ENCODE results near the gene GPR68. TPM values are rescaled to one million over a fixed set of nuclear protein-coding genes. Genes with fewer than 3 reads are reported as not detected.
"Not testable (repeated sequence)": the region's sequence is repeated elsewhere in the genome, so short reads cannot be mapped to it uniquely, and the experiment has no call there.

GPR68 gene
- total RNA-seq, 2 donors from 2014 or later: 36.8 to 44.8 TPM

DNA sequence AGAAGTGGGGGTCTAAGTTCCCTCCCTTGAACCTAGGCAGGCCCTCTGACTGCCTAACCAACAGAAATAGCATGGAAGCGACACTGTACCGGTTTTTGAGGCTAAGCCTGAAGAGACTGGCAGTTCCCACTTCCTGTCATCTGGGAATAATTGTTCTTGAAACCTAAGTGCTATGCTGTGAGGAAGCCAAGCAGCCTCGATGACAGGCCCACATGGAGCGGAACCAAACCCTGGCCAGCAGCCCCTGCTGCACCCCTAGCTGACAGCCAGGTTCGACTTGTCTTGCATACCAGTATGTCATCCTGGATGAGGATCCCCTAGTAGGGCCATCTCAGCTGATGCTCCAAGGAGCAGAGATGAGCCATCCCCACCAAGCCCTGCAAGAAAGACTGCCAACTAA lies 6.4 kb upstream of the GPR68 start:
- no peak for ATAC-seq (replicated peaks)
- Mint-ChIP-seq H3K4me3 (peak overlapping the region; percentile 77), H3K4me1 (peaks cover 59% of the 10 kb centered on the region), H3K36me3 (ENCODE audit: low read depth) (peaks cover 68% of the 10 kb centered on the region), H3K9me3 (peaks cover 6% of the 10 kb centered on the region), H3K27me3 (no peaks in the 10 kb centered on the region), H3K27ac (peak overlapping the region; percentile 90)

DNA sequence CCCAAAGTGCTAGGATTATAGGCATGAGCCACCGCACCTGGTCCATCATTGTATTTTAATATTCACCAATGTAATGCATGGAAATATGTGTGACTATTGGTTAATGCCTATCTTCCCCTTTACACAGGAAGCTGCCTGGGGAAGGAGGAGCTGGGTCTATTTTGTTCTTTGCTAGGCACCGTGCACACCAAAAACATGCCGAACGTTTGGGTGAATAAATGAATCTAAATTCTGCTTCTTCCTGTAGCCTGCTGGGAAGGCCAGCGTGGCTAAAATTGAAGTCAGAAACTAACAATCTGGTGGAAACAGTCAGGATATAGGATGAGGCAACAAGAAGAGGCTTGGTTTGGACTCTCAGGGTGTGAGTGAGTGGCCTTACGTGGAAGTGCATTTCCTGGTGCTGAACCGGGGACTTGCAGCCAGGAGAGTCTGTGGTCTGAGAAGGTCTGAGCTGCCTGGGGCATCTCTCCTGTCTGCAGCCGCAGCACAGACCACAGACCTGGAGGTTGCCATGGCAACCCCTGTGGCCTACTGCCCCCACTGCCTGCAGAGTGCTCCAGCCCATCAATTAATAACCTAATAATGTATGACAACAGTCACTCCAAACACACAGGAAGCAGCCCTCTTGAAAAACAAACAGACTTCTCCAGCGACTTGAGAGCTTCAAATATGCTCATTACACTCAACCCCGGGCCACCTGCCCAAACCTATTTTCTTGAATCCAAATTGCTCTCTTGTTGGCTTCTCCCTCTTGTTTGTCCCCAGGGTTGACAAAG lies 5.5 kb upstream of the GPR68 start:
- no peaks in the 10 kb centered on the region for H3K27me3 Mint-ChIP-seq
- peaks cover 57% of the 10 kb centered on the region for H3K4me1 Mint-ChIP-seq
- peak; percentile 20 for ATAC-seq (replicated peaks)
- H3K27ac Mint-ChIP-seq: peak overlapping the region; percentile 90
- H3K36me3 Mint-ChIP-seq (ENCODE audit: low read depth): peaks cover 77% of the 10 kb centered on the region
- peaks cover 6% of the 10 kb centered on the region for H3K9me3 Mint-ChIP-seq
- peak overlapping the region; percentile 77 for H3K4me3 Mint-ChIP-seq

DNA sequence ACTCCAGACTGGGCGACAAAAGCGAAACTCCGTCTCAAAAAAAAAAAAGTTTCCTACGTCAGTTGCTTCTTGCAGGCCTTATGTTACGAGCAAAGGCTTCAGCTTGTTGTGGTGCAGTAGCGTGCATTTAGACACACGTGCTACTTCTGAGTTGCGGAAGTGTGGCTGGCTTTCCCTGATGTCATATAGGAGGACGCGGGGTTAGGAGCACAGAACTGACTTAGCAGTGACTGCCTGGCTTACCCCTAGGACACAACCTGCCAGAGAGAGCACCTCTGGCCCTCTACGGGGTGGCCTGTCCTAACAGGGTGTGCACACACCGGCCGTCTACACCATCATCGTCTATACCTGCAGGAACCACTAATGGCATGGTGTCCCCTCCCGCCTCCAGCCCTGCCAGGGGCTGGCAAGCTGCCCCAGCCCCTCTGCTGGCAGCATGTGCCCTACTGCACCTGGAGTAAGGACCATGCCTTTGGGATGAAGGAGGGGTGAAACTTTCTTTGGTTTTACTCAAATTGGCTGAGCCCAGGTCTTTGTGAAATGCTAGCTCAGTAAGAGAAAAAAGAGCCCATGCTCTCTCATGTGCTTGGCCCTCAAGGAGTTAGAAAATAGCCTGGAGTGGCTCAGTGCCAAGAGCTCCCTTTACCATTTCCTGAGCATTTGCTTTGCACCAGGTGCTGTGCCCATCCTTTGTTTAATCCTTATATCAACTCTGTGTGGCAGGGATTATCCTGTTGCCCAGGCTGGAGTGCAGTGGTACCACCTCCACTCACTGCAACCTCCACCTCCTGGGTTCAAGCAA lies 1.7 kb upstream of the GPR68 start:
- H3K4me3 Mint-ChIP-seq: peak overlapping the region; percentile 92
- H3K4me1 Mint-ChIP-seq: peaks cover 42% of the 10 kb centered on the region
- ATAC-seq (replicated peaks): peak; percentile 54
- peaks cover 99% of the 10 kb centered on the region for H3K36me3 Mint-ChIP-seq (ENCODE audit: low read depth)
- H3K9me3 Mint-ChIP-seq: peaks cover 10% of the 10 kb centered on the region
- peak overlapping the region; percentile 90 for H3K27ac Mint-ChIP-seq
- H3K27me3 Mint-ChIP-seq: no peaks in the 10 kb centered on the region

DNA sequence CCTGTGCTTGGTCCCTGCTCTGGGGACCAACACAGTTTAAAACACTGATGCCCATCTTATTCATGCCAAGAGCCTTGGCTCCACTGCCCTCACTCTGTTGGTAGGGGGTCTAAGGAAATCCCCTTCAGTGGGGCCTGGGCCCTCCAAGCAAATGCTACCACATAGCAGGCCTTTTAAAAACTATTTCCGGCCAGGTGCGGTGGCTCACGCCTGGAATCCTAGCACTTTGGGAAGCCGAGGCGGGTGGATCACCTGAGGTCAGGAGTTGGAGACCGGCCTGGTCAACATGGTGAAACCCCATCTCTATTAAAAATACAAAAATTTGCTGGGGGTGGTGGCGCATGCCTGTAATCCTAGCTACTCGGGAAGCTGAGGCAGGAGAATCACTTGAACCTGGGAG lies 1.1 kb upstream of the GPR68 start:
- Mint-ChIP-seq H3K9me3 (peaks cover 10% of the 10 kb centered on the region), H3K4me1 (peaks cover 39% of the 10 kb centered on the region), H3K4me3 (peak overlapping the region; percentile 92), H3K36me3 (ENCODE audit: low read depth) (peaks cover 99% of the 10 kb centered on the region), H3K27ac (peak overlapping the region; percentile 90)
- not testable (repeated sequence) for ATAC-seq (replicated peaks); H3K27me3 Mint-ChIP-seq

DNA sequence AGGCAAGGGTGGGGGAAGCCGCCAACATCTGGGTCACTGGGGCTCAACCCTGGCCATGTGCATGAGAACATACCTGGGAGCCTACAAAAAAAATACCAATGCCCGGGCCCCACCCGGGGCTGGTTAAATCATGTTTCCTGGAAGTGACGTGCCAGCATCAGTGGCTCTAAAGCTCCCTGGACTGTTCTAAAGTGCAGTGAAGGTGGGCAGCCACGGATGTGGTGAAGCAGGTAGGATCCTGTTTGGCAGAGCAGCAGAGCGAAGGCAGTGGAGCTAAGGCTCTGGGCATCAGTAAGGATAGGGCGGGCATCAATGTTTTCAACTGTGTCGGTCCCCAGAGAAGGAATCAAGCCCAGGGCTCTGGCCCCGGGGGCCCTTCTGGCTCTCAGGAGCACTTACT lies 525 bp upstream of the GPR68 start:
- peaks cover 10% of the 10 kb centered on the region for H3K9me3 Mint-ChIP-seq
- no peaks in the 10 kb centered on the region for H3K27me3 Mint-ChIP-seq
- peak overlapping the region; percentile 92 for H3K4me3 Mint-ChIP-seq
- peaks cover 99% of the 10 kb centered on the region for H3K36me3 Mint-ChIP-seq (ENCODE audit: low read depth)
- H3K27ac Mint-ChIP-seq: peak overlapping the region; percentile 90
- ATAC-seq (replicated peaks): peak; percentile 34
- peaks cover 37% of the 10 kb centered on the region for H3K4me1 Mint-ChIP-seq

DNA sequence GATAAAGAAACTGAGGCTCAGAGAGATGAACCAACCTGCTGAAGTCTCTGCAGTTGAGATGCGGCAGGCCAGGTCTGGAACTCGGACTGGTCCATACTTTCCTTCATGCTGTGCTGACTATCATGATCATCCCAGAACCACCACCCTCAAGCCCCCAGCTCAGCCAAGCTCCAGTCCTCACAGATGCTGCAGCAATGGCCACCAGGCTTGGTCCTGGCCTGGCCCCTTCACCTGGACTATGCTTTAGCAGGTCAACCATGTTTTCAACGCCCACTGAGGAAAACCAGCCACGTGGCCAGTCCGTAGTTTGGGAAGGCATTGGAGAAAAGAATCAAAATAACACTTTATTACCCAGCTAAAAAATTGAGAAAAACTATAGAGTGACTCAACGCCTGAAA lies 1.4 kb downstream of the GPR68 start:
- Mint-ChIP-seq H3K27ac (peak overlapping the region; percentile 90), H3K4me1 (peaks cover 43% of the 10 kb centered on the region), H3K27me3 (no peaks in the 10 kb centered on the region), H3K36me3 (ENCODE audit: low read depth) (peaks cover 100% of the 10 kb centered on the region), H3K9me3 (peaks cover 10% of the 10 kb centered on the region), H3K4me3 (peak overlapping the region; percentile 92)
- ATAC-seq (replicated peaks): no peak

DNA sequence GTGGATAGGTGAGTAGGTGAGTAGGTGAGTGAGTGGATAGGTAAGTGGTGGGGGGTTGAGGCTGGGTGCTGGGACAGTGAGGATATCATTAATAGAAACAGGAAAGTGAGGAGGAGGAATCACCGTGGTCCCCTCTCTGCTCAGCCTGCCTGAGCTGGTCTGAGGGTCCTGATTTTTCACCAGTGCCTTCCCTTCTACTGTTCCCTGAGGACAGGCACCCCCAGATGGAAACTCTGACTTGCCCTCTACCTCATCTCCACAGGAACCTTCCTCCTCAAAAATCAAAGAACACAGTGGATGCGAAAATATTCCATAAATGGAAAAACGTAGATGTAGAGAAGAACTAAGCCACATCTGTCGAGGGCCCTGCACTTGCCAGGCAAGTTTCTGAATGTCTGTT lies 1.9 kb downstream of the GPR68 start:
- Mint-ChIP-seq H3K36me3 (ENCODE audit: low read depth) (peaks cover 100% of the 10 kb centered on the region), H3K27me3 (no peaks in the 10 kb centered on the region)

DNA sequence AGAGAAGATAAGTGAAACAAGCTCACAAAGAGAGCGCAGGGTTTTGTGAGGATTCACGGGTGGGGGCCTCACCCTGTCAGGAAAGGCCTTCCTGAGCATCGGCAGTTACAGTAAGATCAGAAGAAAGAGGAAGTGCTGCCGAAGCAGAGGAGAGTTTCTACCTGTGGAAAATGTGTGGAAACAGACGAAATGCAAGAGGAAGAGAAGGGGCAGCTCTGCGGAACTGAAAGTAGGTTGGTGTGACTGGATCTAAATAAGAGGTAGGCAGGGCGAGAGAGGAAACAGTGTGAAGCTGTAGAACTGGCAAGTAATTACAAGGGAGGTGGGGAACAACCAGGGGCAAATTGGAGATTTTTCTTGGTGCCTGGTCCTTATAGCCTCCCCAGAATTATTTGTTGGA lies 2.6 kb downstream of the GPR68 start:
- Mint-ChIP-seq H3K36me3 (ENCODE audit: low read depth) (peaks cover 100% of the 10 kb centered on the region), H3K27ac (peak overlapping the region; percentile 90), H3K27me3 (no peaks in the 10 kb centered on the region), H3K9me3 (peaks cover 5% of the 10 kb centered on the region), H3K4me3 (peak overlapping the region; percentile 92), H3K4me1 (peaks cover 38% of the 10 kb centered on the region)
- no peak for ATAC-seq (replicated peaks)

More for the DNA sequence above, 1.9 kb downstream of the GPR68 start:
- Mint-ChIP-seq H3K4me1 (peaks cover 44% of the 10 kb centered on the region), H3K27ac (peak overlapping the region; percentile 90), H3K9me3 (peaks cover 10% of the 10 kb centered on the region), H3K4me3 (peak overlapping the region; percentile 92)
- no peak for ATAC-seq (replicated peaks)

DNA sequence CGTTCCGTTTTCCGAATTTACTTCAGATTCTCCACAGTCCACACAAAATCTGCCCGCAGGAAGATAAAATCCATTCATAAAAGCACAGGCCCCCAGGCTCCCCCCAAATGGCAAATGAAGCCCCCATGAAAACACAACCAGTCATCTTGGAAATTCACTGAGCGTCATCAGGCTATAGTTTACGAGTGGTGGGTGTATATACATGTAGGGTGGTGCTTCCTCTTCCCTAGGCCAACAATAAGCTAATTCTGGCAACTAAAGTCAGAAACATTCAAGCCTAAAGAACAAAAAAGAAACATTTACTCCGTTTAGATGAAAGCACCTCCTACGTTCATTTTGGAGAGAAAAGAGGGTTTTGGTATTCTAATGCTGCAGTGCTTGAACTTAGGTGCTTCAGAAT lies 5.8 kb downstream of the GPR68 start:
- Mint-ChIP-seq H3K27ac (peak overlapping the region; percentile 83), H3K9me3 (peaks cover 5% of the 10 kb centered on the region), H3K36me3 (ENCODE audit: low read depth) (peaks cover 97% of the 10 kb centered on the region), H3K4me3 (peak overlapping the region; percentile 92), H3K27me3 (no peaks in the 10 kb centered on the region), H3K4me1 (peaks cover 40% of the 10 kb centered on the region)
- no peak for ATAC-seq (replicated peaks)

DNA sequence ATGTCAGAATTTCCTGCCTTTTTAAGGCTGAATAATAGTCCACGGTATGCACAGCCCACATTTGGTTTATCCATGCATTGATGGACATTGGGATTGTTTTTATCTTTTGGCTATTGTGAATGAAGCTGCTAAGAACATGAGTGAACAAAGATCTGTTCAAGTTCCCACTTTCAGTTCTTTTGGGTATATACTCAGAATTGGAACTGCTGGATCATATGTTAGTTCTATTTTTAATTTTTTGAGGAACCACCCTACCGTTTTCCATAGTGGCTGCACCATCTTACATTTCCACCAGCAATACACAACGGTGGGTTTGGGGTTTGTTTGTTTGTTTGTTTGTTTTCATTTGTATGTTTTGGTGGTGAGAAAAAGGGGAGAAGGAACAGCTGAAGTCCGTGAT lies 6.4 kb downstream of the GPR68 start:
- peak overlapping the region; percentile 92 for H3K4me3 Mint-ChIP-seq
- H3K27ac Mint-ChIP-seq: peak overlapping the region; percentile 83
- H3K9me3 Mint-ChIP-seq: peaks cover 5% of the 10 kb centered on the region
- H3K27me3 Mint-ChIP-seq: no peaks in the 10 kb centered on the region
- H3K4me1 Mint-ChIP-seq: peaks cover 40% of the 10 kb centered on the region
- H3K36me3 Mint-ChIP-seq (ENCODE audit: low read depth): peaks cover 91% of the 10 kb centered on the region
- ATAC-seq (replicated peaks): no peak

DNA sequence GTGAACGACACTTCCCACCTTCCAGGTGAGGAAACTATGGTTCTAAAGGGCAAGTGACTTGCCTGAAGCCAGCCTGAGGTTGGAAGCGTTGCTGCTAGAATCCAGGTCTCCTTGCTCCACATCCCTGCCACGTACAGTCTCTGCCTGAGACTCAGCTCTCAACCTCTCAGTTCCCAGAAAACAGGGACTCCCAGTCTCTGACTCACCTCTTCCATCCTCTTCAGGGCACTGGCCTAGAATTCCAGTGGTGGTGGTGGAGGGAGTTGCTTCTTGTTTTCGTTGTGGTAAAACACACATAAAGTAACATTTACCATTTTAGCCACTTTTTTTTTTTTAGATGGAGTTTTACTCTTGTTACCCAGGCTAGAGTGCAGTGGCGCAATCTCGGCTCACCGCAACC lies 7.3 kb downstream of the GPR68 start:
- Mint-ChIP-seq H3K9me3 (peaks cover 5% of the 10 kb centered on the region), H3K4me1 (peaks cover 45% of the 10 kb centered on the region), H3K27me3 (no peaks in the 10 kb centered on the region), H3K4me3 (no peak overlapping the region), H3K27ac (peak overlapping the region; percentile 83), H3K36me3 (ENCODE audit: low read depth) (peaks cover 88% of the 10 kb centered on the region)
- ATAC-seq (replicated peaks): no peak

DNA sequence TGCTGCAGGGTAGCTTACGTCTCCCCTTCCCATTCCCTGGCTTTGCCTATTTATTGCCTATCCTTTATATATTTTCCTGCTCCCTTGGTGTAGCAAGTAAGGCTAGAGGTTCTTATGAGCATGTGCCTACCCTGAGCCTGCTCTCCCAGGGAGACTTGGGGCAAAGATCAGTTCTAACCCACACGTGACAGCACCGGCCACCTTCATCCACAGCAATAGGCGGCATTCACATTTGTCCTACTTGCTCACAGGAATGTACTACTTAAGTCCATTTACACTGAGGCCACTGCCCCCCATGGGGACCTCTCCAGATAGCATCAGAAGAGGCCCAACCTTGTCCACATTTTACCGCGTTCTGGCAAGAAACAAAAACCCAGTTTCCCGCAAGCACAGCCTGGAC lies 8.7 kb downstream of the GPR68 start:
- peaks cover under 1% of the 10 kb centered on the region for H3K9me3 Mint-ChIP-seq
- peaks cover 85% of the 10 kb centered on the region for H3K36me3 Mint-ChIP-seq (ENCODE audit: low read depth)
- no peaks in the 10 kb centered on the region for H3K27me3 Mint-ChIP-seq
- peaks cover 47% of the 10 kb centered on the region for H3K4me1 Mint-ChIP-seq
- ATAC-seq (replicated peaks): no peak
- no peak overlapping the region for H3K27ac Mint-ChIP-seq
- no peak overlapping the region for H3K4me3 Mint-ChIP-seq

DNA sequence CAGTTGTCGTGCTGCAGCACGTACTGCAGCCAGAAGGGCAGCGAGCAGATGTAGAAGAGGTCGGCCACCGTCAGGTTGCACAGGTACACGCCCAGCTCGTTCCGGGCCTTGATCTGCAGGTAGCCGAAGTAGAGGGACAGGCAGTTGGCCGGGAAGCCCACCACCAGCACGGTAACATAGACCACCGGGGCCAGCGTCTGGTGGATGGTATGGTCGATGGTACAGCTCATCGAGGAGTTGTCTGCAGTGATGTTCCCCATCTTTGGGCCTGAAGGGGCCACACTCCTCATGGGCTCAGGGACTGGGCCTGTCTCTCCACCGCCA lies 9.8 kb downstream of the GPR68 start:
- H3K9me3 Mint-ChIP-seq: peaks cover 4% of the 10 kb centered on the region
- H3K27ac Mint-ChIP-seq: peak overlapping the region; percentile 10
- H3K4me1 Mint-ChIP-seq: peaks cover 48% of the 10 kb centered on the region
- H3K36me3 Mint-ChIP-seq (ENCODE audit: low read depth): peaks cover 84% of the 10 kb centered on the region
- H3K4me3 Mint-ChIP-seq: no peak overlapping the region
- no peaks in the 10 kb centered on the region for H3K27me3 Mint-ChIP-seq
- no peak for ATAC-seq (replicated peaks)

DNA sequence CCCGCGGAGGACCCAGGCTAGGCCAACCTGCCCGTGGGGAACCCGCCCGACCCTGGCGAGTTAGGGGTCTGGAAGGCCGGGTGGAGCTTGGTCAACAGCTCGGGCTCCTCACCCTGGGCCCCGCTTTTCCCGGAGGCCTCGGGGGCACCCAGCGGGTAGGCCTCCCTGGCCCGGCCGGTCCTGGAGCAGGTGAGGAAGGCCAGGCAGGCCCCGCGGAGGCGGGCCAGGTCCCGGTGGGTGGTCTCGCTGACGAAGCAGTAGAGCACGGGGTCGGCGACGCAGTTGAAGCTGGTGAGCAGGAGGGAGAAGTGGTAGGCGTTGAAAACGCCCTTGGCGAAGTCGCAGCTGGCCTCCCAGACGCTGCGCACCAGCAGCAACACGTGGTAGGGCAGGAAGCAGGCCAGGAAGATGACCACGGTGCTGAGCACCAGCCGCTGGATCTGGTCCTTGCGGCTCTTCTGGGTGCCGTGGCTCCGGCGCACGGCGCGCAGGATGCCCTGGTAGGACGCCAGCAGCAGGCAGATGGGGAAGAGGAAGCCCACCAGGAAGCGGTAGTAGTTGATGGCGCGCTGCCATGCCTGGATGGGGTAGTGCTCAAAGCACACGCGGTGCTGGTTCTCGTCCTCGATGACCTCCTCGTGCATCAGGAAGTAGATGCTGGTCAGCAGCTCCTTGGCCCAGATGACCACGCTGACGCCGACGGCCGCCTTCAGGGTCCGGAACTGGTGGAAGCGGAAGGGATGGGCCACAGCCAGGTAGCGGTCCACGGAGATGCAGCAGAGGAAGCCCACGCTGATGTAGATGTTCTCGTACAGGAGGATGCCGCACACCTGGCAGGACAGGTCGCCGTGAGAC lies 10.3 kb downstream of the GPR68 start:
- peak overlapping the region; percentile 10 for H3K27ac Mint-ChIP-seq
- peaks cover 4% of the 10 kb centered on the region for H3K9me3 Mint-ChIP-seq
- H3K4me3 Mint-ChIP-seq: no peak overlapping the region
- no peak for ATAC-seq (replicated peaks)
- peaks cover 81% of the 10 kb centered on the region for H3K36me3 Mint-ChIP-seq (ENCODE audit: low read depth)
- H3K27me3 Mint-ChIP-seq: no peaks in the 10 kb centered on the region
- H3K4me1 Mint-ChIP-seq: peaks cover 48% of the 10 kb centered on the region

All from activated T-helper 17 cell treated with anti-CD3 and anti-CD28 coated beads, Interleukin-2, amount 50 U/mL, for 72 hours (primary cell).